GM12801 (cell line): Measurements from ENCODE around the gene HYAL2.

Experiments
- CTCF ChIP-seq: IDR thresholded peaks from one replicate; pipeline ENCODE4 v1.5.1; 2011; ENCODE audit warnings: control low read depth; ENCODE audit not compliant: insufficient read length; ENCODE audit errors: extremely low read depth

Gene HYAL2

GRCh38 chr3:50340448-50341329 is 18.1 kb upstream of the HYAL2 start, which contains the start of gene RASSF1:
Gene RASSF1 (minus strand): TSS chr3:50340836. CDS start chr3:50340805, 31 bp downstream.
- no peak for TF ChIP-seq CTCF

GRCh38 chr3:50340147-50340447 is 17.6 kb upstream of the HYAL2 start:
- no peak for TF ChIP-seq CTCF

- no peak for TF ChIP-seq CTCF
Observed at GRCh38 chr3:50339485-50340146, 17.1 kb upstream of the HYAL2 start.

GRCh38 chr3:50338965-50339364 is 16.4 kb upstream of the HYAL2 start:
- no peak for TF ChIP-seq CTCF

- TF ChIP-seq CTCF, result no peak
Observed at GRCh38 chr3:50337175-50337861, 14.8 kb upstream of the HYAL2 start.

GRCh38 chr3:50336452-50337174 is 14.1 kb upstream of the HYAL2 start:
- TF ChIP-seq CTCF, result no peak

GRCh38 chr3:50334339-50335075 is 12.0 kb upstream of the HYAL2 start:
- TF ChIP-seq CTCF, result no peak
